Hepatocyte (in vitro differentiated cells): ENCODE data around the gene HPS3. TPM values are rescaled to one million over a fixed set of nuclear protein-coding genes. Genes with fewer than 3 reads are reported as not detected.

Experiments
- DNase-seq: peaks from one replicate; pipeline ENCODE4 v3.0.0-alpha.2; 2016; ENCODE audit warnings: low spot score
- H2AFZ ChIP-seq: fragments of 200-600 bp; sonication (generic); 2 replicates; pipeline ENCODE4 v1.6.0; 2016; ENCODE audit warnings: antibody characterized with exemption, mild to moderate bottlenecking
- H3K27ac ChIP-seq: fragments of 200-600 bp; sonication (generic); 2 replicates; pipeline ENCODE4 v1.5.1; 2016; ENCODE audit warnings: mild to moderate bottlenecking
- H3K27me3 ChIP-seq: fragments of 200-600 bp; sonication (generic); 2 replicates; pipeline ENCODE4 v1.6.1; 2016
- H3K36me3 ChIP-seq: fragments of 200-600 bp; sonication (generic); replicated peaks from 2 replicates; pipeline ENCODE4 v1.5.1; 2016; ENCODE audit warnings: low read depth; ENCODE audit not compliant: insufficient read depth
- H3K4me1 ChIP-seq: fragments of 200-600 bp; sonication (generic); 2 replicates; pipeline ENCODE4 v1.5.1; 2016; ENCODE audit warnings: mild to moderate bottlenecking, moderate library complexity; ENCODE audit not compliant: insufficient read depth
- H3K4me2 ChIP-seq: fragments of 200-600 bp; sonication (generic); 2 replicates; pipeline ENCODE4 v1.6.0; 2016
- H3K4me3 ChIP-seq: fragments of 200-600 bp; sonication (generic); 2 replicates; pipeline ENCODE4 v1.5.1; 2016; ENCODE audit warnings: mild to moderate bottlenecking
- H3K79me2 ChIP-seq: fragments of 200-600 bp; sonication (generic); 2 replicates; pipeline ENCODE4 v1.6.0; 2017; ENCODE audit warnings: mild to moderate bottlenecking
- H3K9me2 ChIP-seq: fragments of 200-600 bp; sonication (generic); replicated peaks from 2 replicates; pipeline ENCODE4 v1.6.0; 2017; ENCODE audit warnings: mild to moderate bottlenecking; ENCODE audit not compliant: insufficient read depth
- H3K9me3 ChIP-seq: fragments of 200-600 bp; sonication (generic); 2 replicates; pipeline ENCODE4 v1.5.1; 2016; ENCODE audit warnings: low read depth, mild to moderate bottlenecking
- H4K20me1 ChIP-seq: fragments of 200-600 bp; sonication (generic); 2 replicates; pipeline ENCODE4 v1.6.0; 2016; ENCODE audit warnings: mild to moderate bottlenecking; ENCODE audit not compliant: insufficient read depth, poor library complexity, severe bottlenecking
- EZH2 ChIP-seq: fragments of 200-600 bp; sonication (generic); IDR thresholded peaks from 2 replicates; pipeline ENCODE4 v1.6.1; 2016; ENCODE audit warnings: antibody characterized with exemption, mild to moderate bottlenecking, borderline replicate concordance
- EZH2phosphoT487 ChIP-seq: fragments of 200-600 bp; sonication (generic); IDR thresholded peaks from one replicate; pipeline ENCODE4 v1.6.1; 2018; ENCODE audit warnings: antibody characterized with exemption, mild to moderate bottlenecking, low read depth, moderate library complexity; ENCODE audit not compliant: unreplicated experiment, severe bottlenecking
- WGBS: methylation state at CpG from one replicate; pipeline ENCODE4 v1.1.6; 2016; ENCODE audit warnings: low lambda C conversion rate; ENCODE audit errors: missing lambda C conversion rate; 5-methylcytosine and 5-hydroxymethylcytosine counted together
- polyA plus RNA-seq: library from polyadenylated mRNA; unstranded; fragments of >200 nt; fragmentation: Nextera tagmentation; extraction: Ambion mirVana; gene quantifications from 2 replicates; pipeline ENCODE4 v1.2.1, GENCODE V29; 2016
- total RNA-seq: library from RNA; depleted of rRNA; stranded (reverse); fragments of >200 nt; gene quantifications from 2 replicates; pipeline ENCODE4 v1.2.3, GENCODE V29; 2014
- TF ChIP-seq, protein P1 (sequence below): fragments of 200-600 bp; sonication (generic); IDR thresholded peaks from 2 replicates; pipeline ENCODE4 v1.5.1; 2016; ENCODE audit warnings: antibody characterized with exemption, mild to moderate bottlenecking; ENCODE audit not compliant: poor library complexity

The HPS3 gene
- total and polyA plus RNA-seq, 2 experiments from 2014 or later = 14.1 to 24.2 TPM

DNA sequence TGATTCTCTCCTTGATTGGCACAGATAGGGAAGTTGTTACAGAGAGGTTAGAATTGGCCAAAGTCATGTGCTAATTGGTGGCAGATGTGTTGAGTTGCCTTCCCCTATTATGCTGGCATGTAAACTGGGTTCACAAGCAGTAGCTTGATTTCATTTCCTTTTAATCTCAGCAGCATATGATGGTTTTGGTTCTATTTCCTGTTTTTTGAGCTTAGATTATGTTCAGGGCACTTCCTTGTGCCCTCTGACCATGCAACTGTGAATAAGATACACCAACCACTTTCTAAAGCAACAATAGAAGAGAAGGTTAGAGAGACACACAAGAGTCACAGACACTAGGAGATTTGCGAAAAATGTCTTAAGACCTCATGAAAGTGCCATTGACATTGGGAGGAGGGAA lies 16.5 kb downstream of the HPS3 start:
- 96% methylated on average over 1 of the region's 1 CpG for WGBS
- no peak overlapping the region for H3K4me3 ChIP-seq

DNA sequence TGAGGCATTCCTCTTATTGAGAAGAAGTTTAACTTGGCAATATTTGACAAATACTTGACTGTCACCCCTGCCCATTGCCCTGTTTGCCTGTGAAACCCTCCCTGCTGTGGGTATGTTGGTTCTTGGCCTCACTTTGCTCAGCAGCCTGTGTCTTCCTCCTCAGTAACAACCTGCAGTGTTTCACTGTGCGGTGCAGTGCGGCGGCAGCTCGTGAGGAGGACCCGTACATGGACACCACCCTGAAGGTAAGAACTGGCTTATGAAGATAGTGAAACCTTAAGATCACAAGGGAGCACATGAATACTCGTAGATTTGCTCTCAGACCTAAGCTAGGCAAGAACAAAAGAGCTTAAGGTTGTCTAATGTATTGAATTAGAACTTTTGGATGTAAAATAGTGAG lies 21.0 kb downstream of the HPS3 start:
- no peak overlapping the region for H3K4me2 ChIP-seq
- no peaks in the 10 kb centered on the region for H3K79me2 ChIP-seq
- H3K9me2 ChIP-seq = no peaks in the 10 kb centered on the region
- H3K4me3 ChIP-seq = no peak overlapping the region
- H3K27ac ChIP-seq = no peak overlapping the region
- TF ChIP-seq EZH2phosphoT487 (no peak), EZH2 (no peak)
- TF ChIP-seq, protein P1, sequence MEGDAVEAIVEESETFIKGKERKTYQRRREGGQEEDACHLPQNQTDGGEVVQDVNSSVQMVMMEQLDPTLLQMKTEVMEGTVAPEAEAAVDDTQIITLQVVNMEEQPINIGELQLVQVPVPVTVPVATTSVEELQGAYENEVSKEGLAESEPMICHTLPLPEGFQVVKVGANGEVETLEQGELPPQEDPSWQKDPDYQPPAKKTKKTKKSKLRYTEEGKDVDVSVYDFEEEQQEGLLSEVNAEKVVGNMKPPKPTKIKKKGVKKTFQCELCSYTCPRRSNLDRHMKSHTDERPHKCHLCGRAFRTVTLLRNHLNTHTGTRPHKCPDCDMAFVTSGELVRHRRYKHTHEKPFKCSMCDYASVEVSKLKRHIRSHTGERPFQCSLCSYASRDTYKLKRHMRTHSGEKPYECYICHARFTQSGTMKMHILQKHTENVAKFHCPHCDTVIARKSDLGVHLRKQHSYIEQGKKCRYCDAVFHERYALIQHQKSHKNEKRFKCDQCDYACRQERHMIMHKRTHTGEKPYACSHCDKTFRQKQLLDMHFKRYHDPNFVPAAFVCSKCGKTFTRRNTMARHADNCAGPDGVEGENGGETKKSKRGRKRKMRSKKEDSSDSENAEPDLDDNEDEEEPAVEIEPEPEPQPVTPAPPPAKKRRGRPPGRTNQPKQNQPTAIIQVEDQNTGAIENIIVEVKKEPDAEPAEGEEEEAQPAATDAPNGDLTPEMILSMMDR = no peak
- H4K20me1 ChIP-seq = no peaks in the 10 kb centered on the region
- H2AFZ ChIP-seq = no peak overlapping the region
- no peak for DNase-seq
- H3K36me3 ChIP-seq = no peaks in the 10 kb centered on the region
- H3K9me3 ChIP-seq = no peaks in the 10 kb centered on the region
- 96% methylated on average over 6 of the region's 6 CpGs for WGBS
- H3K27me3 ChIP-seq = no peaks in the 10 kb centered on the region
- H3K4me1 ChIP-seq = no peaks in the 10 kb centered on the region

More for the DNA sequence above, 16.5 kb downstream of the HPS3 start:
- Histone ChIP-seq H3K9me3 (no peaks in the 10 kb centered on the region), H4K20me1 (no peaks in the 10 kb centered on the region), H3K4me1 (no peaks in the 10 kb centered on the region), H2AFZ (no peak overlapping the region), H3K4me2 (no peak overlapping the region), H3K36me3 (no peaks in the 10 kb centered on the region), H3K27ac (no peak overlapping the region), H3K9me2 (no peaks in the 10 kb centered on the region), H3K79me2 (no peaks in the 10 kb centered on the region), H3K27me3 (no peaks in the 10 kb centered on the region)
- no peak for DNase-seq
- TF ChIP-seq EZH2 (no peak), EZH2phosphoT487 (no peak)
- TF ChIP-seq, protein P1 = no peak

DNA sequence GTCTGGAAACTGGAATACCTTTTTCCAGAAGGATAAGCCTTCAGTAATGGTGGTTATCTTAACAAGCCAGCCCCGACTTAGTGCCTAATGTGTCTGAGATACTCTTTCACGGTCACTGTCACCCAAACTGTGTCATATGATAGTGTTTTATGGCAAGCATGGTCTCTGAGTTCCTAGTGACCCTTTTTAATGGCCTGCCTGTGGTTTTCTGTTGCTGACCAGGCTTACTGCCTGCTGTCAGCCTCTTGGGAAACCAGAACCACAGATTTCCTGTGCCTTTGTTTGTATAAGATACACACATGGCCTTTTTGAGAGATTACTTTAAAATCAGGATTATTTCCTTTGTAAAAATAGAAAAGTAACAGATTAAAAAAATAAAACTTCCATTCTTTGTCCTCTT lies 22.4 kb downstream of the HPS3 start:
- Histone ChIP-seq H4K20me1 (no peaks in the 10 kb centered on the region), H2AFZ (no peak overlapping the region), H3K27me3 (no peaks in the 10 kb centered on the region), H3K4me3 (no peak overlapping the region), H3K27ac (no peak overlapping the region), H3K4me1 (no peaks in the 10 kb centered on the region), H3K36me3 (no peaks in the 10 kb centered on the region), H3K9me2 (no peaks in the 10 kb centered on the region), H3K4me2 (no peak overlapping the region), H3K9me3 (no peaks in the 10 kb centered on the region), H3K79me2 (no peaks in the 10 kb centered on the region)
- TF ChIP-seq, protein P1 = no peak
- no peak for TF ChIP-seq EZH2
- TF ChIP-seq EZH2phosphoT487 = no peak
- no peak for DNase-seq
- 47% methylated on average over 2 of the region's 2 CpGs for WGBS

DNA sequence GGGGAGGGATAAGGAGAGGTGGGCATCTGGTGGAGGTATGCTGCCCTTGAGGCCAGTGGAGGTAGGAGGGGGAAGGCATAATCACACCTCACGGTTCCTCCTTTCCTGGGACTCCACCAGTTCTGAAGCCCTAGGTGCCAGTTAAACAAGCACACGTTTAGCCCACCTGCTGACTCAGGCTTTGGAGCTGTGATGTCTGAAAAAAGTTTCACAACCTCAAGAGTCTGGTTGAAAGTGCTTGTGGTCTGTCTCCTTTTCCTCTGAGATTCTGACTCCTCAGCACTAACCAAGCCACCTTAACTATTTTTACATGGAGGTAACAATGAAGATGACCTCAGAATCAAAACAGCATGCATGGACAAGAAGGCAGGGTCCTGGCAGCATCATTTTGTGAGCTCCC lies 23.0 kb downstream of the HPS3 start:
- 62% methylated on average over 2 of the region's 2 CpGs for WGBS
- no peaks in the 10 kb centered on the region for H3K4me1 ChIP-seq
- no peaks in the 10 kb centered on the region for H3K27me3 ChIP-seq
- no peaks in the 10 kb centered on the region for H3K36me3 ChIP-seq
- H3K4me2 ChIP-seq = no peak overlapping the region
- no peak overlapping the region for H2AFZ ChIP-seq
- no peak overlapping the region for H3K4me3 ChIP-seq
- H3K79me2 ChIP-seq = no peaks in the 10 kb centered on the region
- no peaks in the 10 kb centered on the region for H4K20me1 ChIP-seq
- no peak overlapping the region for H3K27ac ChIP-seq
- no peak for DNase-seq
- no peaks in the 10 kb centered on the region for H3K9me2 ChIP-seq
- no peaks in the 10 kb centered on the region for H3K9me3 ChIP-seq
- TF ChIP-seq EZH2 (no peak), EZH2phosphoT487 (no peak)
- TF ChIP-seq, protein P1 = no peak
